GM23338 (cell line): ENCODE results near the gene PPM1H. TPM values are rescaled to one million over a fixed set of nuclear protein-coding genes. Genes with fewer than 3 reads are reported as not detected.

ENCODE experiments used
- ATAC-seq: fragments of 200-7000 bp; cut with Tn5 transposase; 3 replicates; pipeline ENCODE4 v1.9.1; 2020
- DNase-seq: peaks from one replicate; pipeline ENCODE4 v3.0.0-alpha.2; 2015; ENCODE audit warnings: low spot score
- H2AFZ ChIP-seq: fragments of 200-600 bp; sonication (generic); 2 replicates; pipeline ENCODE4 v1.8.0; 2016; ENCODE audit warnings: antibody characterized with exemption, mild to moderate bottlenecking, moderate library complexity
- H3F3A ChIP-seq: fragments of 200-600 bp; sonication (generic); replicated peaks from 2 replicates; pipeline ENCODE4 v1.8.0; 2017; ENCODE audit warnings: antibody characterized with exemption, mixed run types, low read depth
- H3K27ac ChIP-seq: fragments of 200-600 bp; sonication (generic); 2 replicates; pipeline ENCODE4 v1.6.1; 2016; ENCODE audit warnings: low read depth
- H3K27me3 ChIP-seq: fragments of 200-600 bp; sonication (generic); 2 replicates; pipeline ENCODE4 v1.8.0; 2016; ENCODE audit warnings: mild to moderate bottlenecking, mixed run types, moderate library complexity; ENCODE audit not compliant: insufficient read depth
- H3K36me3 ChIP-seq: fragments of 200-600 bp; sonication (generic); 2 replicates; pipeline ENCODE4 v1.8.0; 2016; ENCODE audit warnings: mild to moderate bottlenecking; ENCODE audit not compliant: insufficient read depth
- H3K4me1 ChIP-seq: fragments of 200-600 bp; sonication (generic); 2 replicates; pipeline ENCODE4 v1.8.0; 2016; ENCODE audit warnings: mild to moderate bottlenecking, moderate library complexity; ENCODE audit not compliant: insufficient read depth
- H3K4me2 ChIP-seq: fragments of 200-600 bp; sonication (generic); 2 replicates; pipeline ENCODE4 v1.7.1; 2017; ENCODE audit warnings: mixed run types
- H3K4me3 ChIP-seq: fragments of 200-600 bp; sonication (generic); 2 replicates; pipeline ENCODE4 v1.6.1; 2016; ENCODE audit warnings: mixed run types
- H3K79me2 ChIP-seq: fragments of 200-600 bp; sonication (generic); replicated peaks from 2 replicates; pipeline ENCODE4 v1.8.0; 2017; ENCODE audit warnings: mild to moderate bottlenecking; ENCODE audit not compliant: insufficient read depth
- H3K9me2 ChIP-seq: fragments of 200-600 bp; sonication (generic); 2 replicates; pipeline ENCODE4 v1.8.0; 2017; ENCODE audit not compliant: insufficient read depth
- H4K20me1 ChIP-seq: fragments of 200-600 bp; sonication (generic); replicated peaks from 2 replicates; pipeline ENCODE4 v1.8.0; 2017; ENCODE audit warnings: mild to moderate bottlenecking; ENCODE audit not compliant: insufficient read depth
- H3K27ac Mint-ChIP-seq: 2 replicates; pipeline ENCODE4 v1.8.0; 2020; ENCODE audit warnings: inconsistent platforms, mild to moderate bottlenecking, moderate library complexity, mixed read lengths
- H3K27me3 Mint-ChIP-seq: 3 replicates; pipeline ENCODE4 v1.8.0; 2022; ENCODE audit warnings: low read depth, mild to moderate bottlenecking, moderate library complexity, mixed read lengths, inconsistent platforms; ENCODE audit not compliant: insufficient read depth, poor library complexity
- H3K36me3 Mint-ChIP-seq: 3 replicates; pipeline ENCODE4 v1.8.0; 2021; ENCODE audit warnings: low read depth, mild to moderate bottlenecking, inconsistent platforms, moderate library complexity, mixed read lengths
- H3K4me1 Mint-ChIP-seq: 3 replicates; pipeline ENCODE4 v1.8.0; 2020; ENCODE audit warnings: mild to moderate bottlenecking, inconsistent platforms, mixed read lengths
- H3K4me3 Mint-ChIP-seq: 3 replicates; pipeline ENCODE4 v1.8.0; 2021; ENCODE audit warnings: moderate library complexity, mild to moderate bottlenecking, inconsistent platforms, mixed read lengths
- H3K9me3 Mint-ChIP-seq: 3 replicates; pipeline ENCODE4 v1.8.0; 2020; ENCODE audit warnings: moderate library complexity, mild to moderate bottlenecking, inconsistent platforms, mixed read lengths
- CREB1 ChIP-seq: fragments of 250-450 bp; sonication (Bioruptor Pico); IDR thresholded peaks from 2 replicates; pipeline ENCODE4 v1.5.0; 2020; ENCODE audit warnings: low read depth, mild to moderate bottlenecking, moderate library complexity
- EZH2 ChIP-seq: fragments of 200-600 bp; sonication (generic); IDR thresholded peaks from one replicate; pipeline ENCODE4 v1.8.0; 2017; ENCODE audit warnings: antibody characterized with exemption, mild to moderate bottlenecking, low read depth; ENCODE audit not compliant: unreplicated experiment
- EZH2phosphoT487 ChIP-seq: fragments of 200-600 bp; sonication (generic); IDR thresholded peaks from one replicate; pipeline ENCODE4 v1.8.1; 2018; ENCODE audit warnings: antibody characterized with exemption; ENCODE audit not compliant: unreplicated experiment
- JUNB ChIP-seq: IDR thresholded peaks from one replicate; pipeline ENCODE4 v1.6.1; 2016; ENCODE audit warnings: antibody characterized with exemption; ENCODE audit not compliant: unreplicated experiment
- NANOG ChIP-seq: IDR thresholded peaks from 2 replicates; pipeline ENCODE4 v1.6.1; 2016; ENCODE audit warnings: antibody characterized with exemption, borderline replicate concordance
- POLR2AphosphoS5 ChIP-seq: IDR thresholded peaks from 2 replicates; pipeline ENCODE4 v1.6.1; 2016; ENCODE audit warnings: antibody characterized with exemption, low read depth
- STAT1 ChIP-seq: IDR thresholded peaks from one replicate; pipeline ENCODE4 v1.6.1; 2016; ENCODE audit warnings: antibody characterized with exemption; ENCODE audit not compliant: unreplicated experiment
- ZNF114 ChIP-seq: fragments of 250-450 bp; sonication (Bioruptor Pico); IDR thresholded peaks from 2 replicates; pipeline ENCODE4 v1.5.0; 2020; ENCODE audit warnings: mild to moderate bottlenecking, moderate library complexity
- ZNF331 ChIP-seq: fragments of 250-450 bp; sonication (Bioruptor Pico); IDR thresholded peaks from 2 replicates; pipeline ENCODE4 v1.5.0; 2020; ENCODE audit warnings: low read depth, mild to moderate bottlenecking, moderate library complexity
- polyA plus RNA-seq: library from polyadenylated mRNA; unstranded; fragments of >200 nt; fragmentation: Nextera tagmentation; extraction: Ambion mirVana; gene quantifications from 2 replicates; pipeline ENCODE4 v1.2.1, GENCODE V29; 2016
- total RNA-seq: library from RNA; depleted of rRNA; stranded (reverse); fragments of >200 nt; shearing (Covaris generic); gene quantifications from 2 replicates; pipeline ENCODE4 v1.2.3, GENCODE V29; 2014
- TF ChIP-seq, protein P1 (sequence below): fragments of 250-450 bp; sonication (Bioruptor Pico); IDR thresholded peaks from 2 replicates; pipeline ENCODE4 v1.5.0; 2020; ENCODE audit warnings: mild to moderate bottlenecking, moderate library complexity
- TF ChIP-seq, protein P2 (sequence below), 2 experiments: fragments of 200-600 bp in 1 of 2; sonication (generic) in 1 of 2; conservative IDR thresholded peaks; 2 replicates each; pipeline versions ENCODE4 v1.5.1 to v1.6.1; 2016 to 2017; ENCODE audit warnings: antibody characterized with exemption in 2 of 2, low read depth in 2 of 2, mild to moderate bottlenecking in 2 of 2, moderate library complexity in 1 of 2
- TF ChIP-seq, protein P3 (sequence below): IDR thresholded peaks from one replicate; pipeline ENCODE4 v1.6.1; 2018; ENCODE audit warnings: antibody characterized with exemption; ENCODE audit not compliant: unreplicated experiment
- TF ChIP-seq, protein P4 (sequence below): IDR thresholded peaks from 2 replicates; pipeline ENCODE4 v1.6.1; 2016; ENCODE audit warnings: antibody characterized with exemption

PPM1H gene
- total and polyA plus RNA-seq, 2 experiments from 2014 or later, result 11.4 to 41.2 TPM

DNA sequence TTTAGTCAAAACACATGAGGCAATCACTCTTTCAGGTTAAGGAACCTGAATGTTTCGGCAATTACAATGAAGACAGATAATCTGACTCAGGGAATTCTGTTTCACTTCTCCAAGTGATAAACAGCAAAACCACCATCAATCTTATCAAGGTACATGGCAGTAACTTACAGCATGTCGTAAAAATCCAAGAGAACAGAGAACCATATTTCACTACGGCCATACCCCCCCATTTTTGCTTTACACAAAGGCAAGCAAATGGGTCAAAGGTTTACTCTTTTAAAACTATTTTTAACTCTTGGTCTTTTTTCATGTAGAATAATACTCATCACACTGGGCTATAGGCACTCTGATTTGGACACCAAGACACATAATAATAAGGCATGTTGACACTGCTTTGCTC, 102.4 kb downstream of the PPM1H start:
- Histone ChIP-seq H2AFZ (no peak overlapping the region), H3K4me1 (no peaks in the 10 kb centered on the region; the same call in 1 of the 2 replicates), H3K27me3 (no peaks in the 10 kb centered on the region), H3F3A (no peaks in the 10 kb centered on the region), H4K20me1 (no peaks in the 10 kb centered on the region; the same call in none of the 2 replicates), H3K4me3 (no peak overlapping the region), H3K79me2 (peaks cover 15% of the 10 kb centered on the region; the same call in 1 of the 2 replicates), H3K4me2 (no peak overlapping the region), H3K27ac (no peak overlapping the region), H3K36me3 (peaks cover 11% of the 10 kb centered on the region; the same call in 1 of the 2 replicates), H3K9me2 (0 out of 2 replicates have a peak, but pooled peaks cover 6% of the 10 kb centered on the region)
- Mint-ChIP-seq H3K9me3 (no peaks in the 10 kb centered on the region), H3K27me3 (peaks cover 7% of the 10 kb centered on the region), H3K4me1 (peaks cover 15% of the 10 kb centered on the region), H3K4me3 (no peak overlapping the region), H3K27ac (peak overlapping the region; percentile 74; the same call in 1 of the 2 replicates), H3K36me3 (peaks cover 11% of the 10 kb centered on the region; the same call in 2 of the 3 replicates)
- DNase-seq (no peak), ATAC-seq (no peak)
- TF ChIP-seq, protein P1, sequence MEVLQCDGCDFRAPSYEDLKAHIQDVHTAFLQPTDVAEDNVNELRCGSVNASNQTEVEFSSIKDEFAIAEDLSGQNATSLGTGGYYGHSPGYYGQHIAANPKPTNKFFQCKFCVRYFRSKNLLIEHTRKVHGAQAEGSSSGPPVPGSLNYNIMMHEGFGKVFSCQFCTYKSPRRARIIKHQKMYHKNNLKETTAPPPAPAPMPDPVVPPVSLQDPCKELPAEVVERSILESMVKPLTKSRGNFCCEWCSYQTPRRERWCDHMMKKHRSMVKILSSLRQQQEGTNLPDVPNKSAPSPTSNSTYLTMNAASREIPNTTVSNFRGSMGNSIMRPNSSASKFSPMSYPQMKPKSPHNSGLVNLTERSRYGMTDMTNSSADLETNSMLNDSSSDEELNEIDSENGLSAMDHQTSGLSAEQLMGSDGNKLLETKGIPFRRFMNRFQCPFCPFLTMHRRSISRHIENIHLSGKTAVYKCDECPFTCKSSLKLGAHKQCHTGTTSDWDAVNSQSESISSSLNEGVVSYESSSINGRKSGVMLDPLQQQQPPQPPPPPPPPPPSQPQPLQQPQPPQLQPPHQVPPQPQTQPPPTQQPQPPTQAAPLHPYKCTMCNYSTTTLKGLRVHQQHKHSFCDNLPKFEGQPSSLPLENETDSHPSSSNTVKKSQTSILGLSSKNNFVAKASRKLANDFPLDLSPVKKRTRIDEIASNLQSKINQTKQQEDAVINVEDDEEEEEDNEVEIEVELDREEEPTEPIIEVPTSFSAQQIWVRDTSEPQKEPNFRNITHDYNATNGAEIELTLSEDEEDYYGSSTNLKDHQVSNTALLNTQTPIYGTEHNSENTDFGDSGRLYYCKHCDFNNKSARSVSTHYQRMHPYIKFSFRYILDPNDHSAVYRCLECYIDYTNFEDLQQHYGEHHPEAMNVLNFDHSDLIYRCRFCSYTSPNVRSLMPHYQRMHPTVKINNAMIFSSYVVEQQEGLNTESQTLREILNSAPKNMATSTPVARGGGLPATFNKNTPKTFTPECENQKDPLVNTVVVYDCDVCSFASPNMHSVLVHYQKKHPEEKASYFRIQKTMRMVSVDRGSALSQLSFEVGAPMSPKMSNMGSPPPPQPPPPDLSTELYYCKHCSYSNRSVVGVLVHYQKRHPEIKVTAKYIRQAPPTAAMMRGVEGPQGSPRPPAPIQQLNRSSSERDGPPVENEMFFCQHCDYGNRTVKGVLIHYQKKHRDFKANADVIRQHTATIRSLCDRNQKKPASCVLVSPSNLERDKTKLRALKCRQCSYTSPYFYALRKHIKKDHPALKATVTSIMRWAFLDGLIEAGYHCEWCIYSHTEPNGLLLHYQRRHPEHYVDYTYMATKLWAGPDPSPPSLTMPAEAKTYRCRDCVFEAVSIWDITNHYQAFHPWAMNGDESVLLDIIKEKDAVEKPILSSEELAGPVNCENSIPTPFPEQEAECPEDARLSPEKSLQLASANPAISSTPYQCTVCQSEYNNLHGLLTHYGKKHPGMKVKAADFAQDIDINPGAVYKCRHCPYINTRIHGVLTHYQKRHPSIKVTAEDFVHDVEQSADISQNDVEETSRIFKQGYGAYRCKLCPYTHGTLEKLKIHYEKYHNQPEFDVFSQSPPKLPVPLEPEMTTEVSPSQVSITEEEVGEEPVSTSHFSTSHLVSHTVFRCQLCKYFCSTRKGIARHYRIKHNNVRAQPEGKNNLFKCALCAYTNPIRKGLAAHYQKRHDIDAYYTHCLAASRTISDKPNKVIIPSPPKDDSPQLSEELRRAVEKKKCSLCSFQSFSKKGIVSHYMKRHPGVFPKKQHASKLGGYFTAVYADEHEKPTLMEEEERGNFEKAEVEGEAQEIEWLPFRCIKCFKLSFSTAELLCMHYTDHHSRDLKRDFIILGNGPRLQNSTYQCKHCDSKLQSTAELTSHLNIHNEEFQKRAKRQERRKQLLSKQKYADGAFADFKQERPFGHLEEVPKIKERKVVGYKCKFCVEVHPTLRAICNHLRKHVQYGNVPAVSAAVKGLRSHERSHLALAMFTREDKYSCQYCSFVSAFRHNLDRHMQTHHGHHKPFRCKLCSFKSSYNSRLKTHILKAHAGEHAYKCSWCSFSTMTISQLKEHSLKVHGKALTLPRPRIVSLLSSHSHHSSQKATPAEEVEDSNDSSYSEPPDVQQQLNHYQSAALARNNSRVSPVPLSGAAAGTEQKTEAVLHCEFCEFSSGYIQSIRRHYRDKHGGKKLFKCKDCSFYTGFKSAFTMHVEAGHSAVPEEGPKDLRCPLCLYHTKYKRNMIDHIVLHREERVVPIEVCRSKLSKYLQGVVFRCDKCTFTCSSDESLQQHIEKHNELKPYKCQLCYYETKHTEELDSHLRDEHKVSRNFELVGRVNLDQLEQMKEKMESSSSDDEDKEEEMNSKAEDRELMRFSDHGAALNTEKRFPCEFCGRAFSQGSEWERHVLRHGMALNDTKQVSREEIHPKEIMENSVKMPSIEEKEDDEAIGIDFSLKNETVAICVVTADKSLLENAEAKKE, result no peak
- TF ChIP-seq CREB1 (no peak), ZNF114 (CRISPR knock-in tag) (no peak), EZH2phosphoT487 (no peak), STAT1 (no peak), JUNB (no peak), NANOG (no peak), ZNF331 (CRISPR knock-in tag) (no peak), EZH2 (no peak), POLR2AphosphoS5 (no peak)
- TF ChIP-seq, protein P2, sequence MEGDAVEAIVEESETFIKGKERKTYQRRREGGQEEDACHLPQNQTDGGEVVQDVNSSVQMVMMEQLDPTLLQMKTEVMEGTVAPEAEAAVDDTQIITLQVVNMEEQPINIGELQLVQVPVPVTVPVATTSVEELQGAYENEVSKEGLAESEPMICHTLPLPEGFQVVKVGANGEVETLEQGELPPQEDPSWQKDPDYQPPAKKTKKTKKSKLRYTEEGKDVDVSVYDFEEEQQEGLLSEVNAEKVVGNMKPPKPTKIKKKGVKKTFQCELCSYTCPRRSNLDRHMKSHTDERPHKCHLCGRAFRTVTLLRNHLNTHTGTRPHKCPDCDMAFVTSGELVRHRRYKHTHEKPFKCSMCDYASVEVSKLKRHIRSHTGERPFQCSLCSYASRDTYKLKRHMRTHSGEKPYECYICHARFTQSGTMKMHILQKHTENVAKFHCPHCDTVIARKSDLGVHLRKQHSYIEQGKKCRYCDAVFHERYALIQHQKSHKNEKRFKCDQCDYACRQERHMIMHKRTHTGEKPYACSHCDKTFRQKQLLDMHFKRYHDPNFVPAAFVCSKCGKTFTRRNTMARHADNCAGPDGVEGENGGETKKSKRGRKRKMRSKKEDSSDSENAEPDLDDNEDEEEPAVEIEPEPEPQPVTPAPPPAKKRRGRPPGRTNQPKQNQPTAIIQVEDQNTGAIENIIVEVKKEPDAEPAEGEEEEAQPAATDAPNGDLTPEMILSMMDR (conservative IDR thresholded peaks at IDR 0.05; ENCODE audit: low read depth in 2 of 2), result no peak
- TF ChIP-seq, protein P3, sequence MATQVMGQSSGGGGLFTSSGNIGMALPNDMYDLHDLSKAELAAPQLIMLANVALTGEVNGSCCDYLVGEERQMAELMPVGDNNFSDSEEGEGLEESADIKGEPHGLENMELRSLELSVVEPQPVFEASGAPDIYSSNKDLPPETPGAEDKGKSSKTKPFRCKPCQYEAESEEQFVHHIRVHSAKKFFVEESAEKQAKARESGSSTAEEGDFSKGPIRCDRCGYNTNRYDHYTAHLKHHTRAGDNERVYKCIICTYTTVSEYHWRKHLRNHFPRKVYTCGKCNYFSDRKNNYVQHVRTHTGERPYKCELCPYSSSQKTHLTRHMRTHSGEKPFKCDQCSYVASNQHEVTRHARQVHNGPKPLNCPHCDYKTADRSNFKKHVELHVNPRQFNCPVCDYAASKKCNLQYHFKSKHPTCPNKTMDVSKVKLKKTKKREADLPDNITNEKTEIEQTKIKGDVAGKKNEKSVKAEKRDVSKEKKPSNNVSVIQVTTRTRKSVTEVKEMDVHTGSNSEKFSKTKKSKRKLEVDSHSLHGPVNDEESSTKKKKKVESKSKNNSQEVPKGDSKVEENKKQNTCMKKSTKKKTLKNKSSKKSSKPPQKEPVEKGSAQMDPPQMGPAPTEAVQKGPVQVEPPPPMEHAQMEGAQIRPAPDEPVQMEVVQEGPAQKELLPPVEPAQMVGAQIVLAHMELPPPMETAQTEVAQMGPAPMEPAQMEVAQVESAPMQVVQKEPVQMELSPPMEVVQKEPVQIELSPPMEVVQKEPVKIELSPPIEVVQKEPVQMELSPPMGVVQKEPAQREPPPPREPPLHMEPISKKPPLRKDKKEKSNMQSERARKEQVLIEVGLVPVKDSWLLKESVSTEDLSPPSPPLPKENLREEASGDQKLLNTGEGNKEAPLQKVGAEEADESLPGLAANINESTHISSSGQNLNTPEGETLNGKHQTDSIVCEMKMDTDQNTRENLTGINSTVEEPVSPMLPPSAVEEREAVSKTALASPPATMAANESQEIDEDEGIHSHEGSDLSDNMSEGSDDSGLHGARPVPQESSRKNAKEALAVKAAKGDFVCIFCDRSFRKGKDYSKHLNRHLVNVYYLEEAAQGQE, result no peak
- TF ChIP-seq, protein P4, sequence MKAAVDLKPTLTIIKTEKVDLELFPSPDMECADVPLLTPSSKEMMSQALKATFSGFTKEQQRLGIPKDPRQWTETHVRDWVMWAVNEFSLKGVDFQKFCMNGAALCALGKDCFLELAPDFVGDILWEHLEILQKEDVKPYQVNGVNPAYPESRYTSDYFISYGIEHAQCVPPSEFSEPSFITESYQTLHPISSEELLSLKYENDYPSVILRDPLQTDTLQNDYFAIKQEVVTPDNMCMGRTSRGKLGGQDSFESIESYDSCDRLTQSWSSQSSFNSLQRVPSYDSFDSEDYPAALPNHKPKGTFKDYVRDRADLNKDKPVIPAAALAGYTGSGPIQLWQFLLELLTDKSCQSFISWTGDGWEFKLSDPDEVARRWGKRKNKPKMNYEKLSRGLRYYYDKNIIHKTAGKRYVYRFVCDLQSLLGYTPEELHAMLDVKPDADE, result no peak
